GM18861 (cell line): ENCODE results near the gene HRH2.
"Not testable (repeated sequence)": the region's sequence is repeated elsewhere in the genome, so short reads cannot be mapped to it uniquely, and the experiment has no call there.

Experiments used
- ATAC-seq: cut with Tn5 transposase; IDR thresholded peaks from one replicate; pipeline ENCODE4 v1.9.1; 2021; ENCODE audit not compliant: unreplicated experiment

Gene HRH2

GRCh38 chr5:175646251-175646650 is 11.6 kb upstream of the HRH2 start:
- ATAC-seq: no peak

GRCh38 chr5:175649967-175650366 is 7.9 kb upstream of the HRH2 start:
- no peak for ATAC-seq

GRCh38 chr5:175650430-175651205 is 7.3 kb upstream of the HRH2 start:
- not testable (repeated sequence) for ATAC-seq

GRCh38 chr5:175652741-175653663 is 4.9 kb upstream of the HRH2 start:
- ATAC-seq: no peak

GRCh38 chr5:175653763-175654162 is 4.1 kb upstream of the HRH2 start:
- no peak for ATAC-seq

- ATAC-seq: no peak
These were observed 3.5 kb upstream of the HRH2 start for GRCh38 chr5:175654339-175654738.

DNA sequence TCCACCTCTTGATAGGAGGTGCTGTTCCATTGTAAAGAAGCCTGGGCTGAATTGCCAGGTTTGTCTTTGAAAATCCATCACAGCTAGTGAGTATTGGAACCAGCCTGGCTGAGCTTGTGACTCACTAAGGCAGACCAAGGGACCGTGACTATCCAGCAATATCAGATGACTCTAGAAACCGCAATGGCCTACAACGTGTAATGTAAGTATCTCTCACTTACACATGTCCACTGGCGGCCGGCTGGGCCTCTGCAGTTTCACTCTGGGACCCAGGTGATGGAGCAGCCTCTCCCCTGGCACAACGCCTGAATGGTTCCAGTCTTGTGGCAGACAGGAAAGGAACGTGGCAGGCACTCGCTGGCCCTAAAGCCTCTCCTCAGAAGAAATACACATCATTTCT is 3.1 kb upstream of the HRH2 start:
- ATAC-seq: no peak

GRCh38 chr5:175655411-175655810 is 2.5 kb upstream of the HRH2 start:
- no peak for ATAC-seq

DNA sequence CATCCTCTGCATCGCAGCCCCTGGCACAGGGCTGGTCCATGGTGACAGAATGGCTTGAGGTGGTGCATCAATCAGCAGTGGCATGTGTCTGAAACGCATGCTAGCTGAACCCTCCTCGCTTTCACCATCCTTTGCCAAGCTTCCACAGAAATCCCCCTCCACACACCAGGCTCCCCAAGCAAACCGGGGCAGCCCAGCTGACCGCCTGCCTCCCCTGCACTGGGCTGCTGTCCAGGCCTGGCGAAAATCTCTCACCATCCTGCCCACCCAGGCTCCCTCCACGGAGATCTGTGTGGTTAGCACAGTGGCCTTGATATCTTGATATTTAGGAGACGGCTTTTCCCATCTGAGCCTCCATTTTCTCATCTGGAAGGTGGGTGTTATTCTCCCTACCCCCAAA is 905 bp upstream of the HRH2 start:
- no peak for ATAC-seq

- ATAC-seq: no peak
These were observed 651 bp downstream of the HRH2 start for GRCh38 chr5:175658299-175659145.

GRCh38 chr5:175659546-175660253 is 1.8 kb downstream of the HRH2 start:
- ATAC-seq: no peak

DNA sequence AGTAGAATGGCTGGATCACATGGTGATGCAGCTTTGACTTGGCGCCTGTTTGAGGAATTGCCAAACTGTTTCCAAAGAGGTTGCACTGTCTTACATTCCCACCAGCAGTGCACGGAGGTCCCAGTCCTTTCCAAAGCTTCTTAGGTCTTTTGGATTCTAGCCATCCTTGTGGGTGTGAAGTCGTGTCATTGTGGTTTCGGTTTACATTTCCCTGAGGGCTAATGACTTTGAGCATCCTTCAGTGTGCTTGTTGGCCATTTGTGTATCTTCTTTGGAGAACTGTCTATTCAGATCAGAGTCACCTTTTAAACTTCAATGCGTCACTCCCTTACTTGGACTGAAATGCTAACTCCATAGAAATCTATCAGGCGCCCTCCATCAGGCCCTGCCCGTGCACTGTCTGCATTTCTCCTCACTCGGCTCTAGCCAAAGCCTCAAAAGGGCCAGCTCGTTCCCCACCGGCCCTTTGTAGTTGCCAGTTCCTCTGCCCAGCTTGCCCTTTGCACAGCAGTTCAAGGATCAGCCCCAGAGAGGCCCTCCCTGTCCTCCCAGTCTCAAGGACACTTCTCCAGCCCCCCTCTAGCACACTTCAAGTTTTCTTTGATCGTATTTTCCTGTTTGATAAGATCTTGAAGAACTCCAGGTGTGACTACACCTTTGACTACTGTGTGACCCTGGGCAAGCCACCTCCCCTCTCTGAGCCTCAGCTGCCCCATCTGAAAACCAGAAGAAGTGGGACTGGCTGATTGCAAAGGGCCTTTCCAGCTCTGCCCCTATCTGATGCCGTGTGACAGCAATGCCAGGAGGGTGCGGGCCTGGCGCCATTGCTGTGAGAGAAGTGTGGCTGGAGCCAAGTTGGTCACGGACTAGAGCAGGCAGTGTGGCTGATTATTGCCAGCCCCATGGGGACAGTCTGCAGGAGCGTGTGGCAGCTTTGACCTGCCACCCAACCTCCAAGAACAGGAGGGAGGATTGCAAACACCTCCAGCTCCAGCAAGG is 5.6 kb downstream of the HRH2 start:
- ATAC-seq: no peak

DNA sequence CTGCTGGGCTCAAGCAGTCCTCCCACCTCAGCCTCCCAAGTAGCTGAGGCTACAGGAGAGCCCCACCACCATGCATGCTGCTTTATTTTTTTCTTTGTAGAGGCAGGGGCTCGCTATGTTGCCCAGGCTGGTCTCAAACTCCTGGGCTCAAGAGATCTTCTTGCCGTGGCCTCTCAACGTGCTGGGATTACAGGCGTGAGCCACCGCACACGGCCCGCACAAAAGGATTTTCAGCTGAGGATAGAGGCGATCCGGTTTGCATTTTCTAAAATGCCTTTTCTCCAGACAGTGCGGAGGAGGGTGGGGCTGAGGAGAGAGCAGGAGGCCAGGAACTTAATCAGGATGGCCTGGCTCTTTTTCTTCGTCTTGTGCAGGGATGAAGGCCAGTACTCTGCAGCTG is 6.9 kb downstream of the HRH2 start:
- no peak for ATAC-seq

- ATAC-seq: no peak
These were observed 8.3 kb downstream of the HRH2 start for GRCh38 chr5:175666216-175666615.

- no peak for ATAC-seq
These were observed 10.1 kb downstream of the HRH2 start for GRCh38 chr5:175668006-175668405.

GRCh38 chr5:175670372-175670771 is 12.5 kb downstream of the HRH2 start:
- no peak for ATAC-seq

DNA sequence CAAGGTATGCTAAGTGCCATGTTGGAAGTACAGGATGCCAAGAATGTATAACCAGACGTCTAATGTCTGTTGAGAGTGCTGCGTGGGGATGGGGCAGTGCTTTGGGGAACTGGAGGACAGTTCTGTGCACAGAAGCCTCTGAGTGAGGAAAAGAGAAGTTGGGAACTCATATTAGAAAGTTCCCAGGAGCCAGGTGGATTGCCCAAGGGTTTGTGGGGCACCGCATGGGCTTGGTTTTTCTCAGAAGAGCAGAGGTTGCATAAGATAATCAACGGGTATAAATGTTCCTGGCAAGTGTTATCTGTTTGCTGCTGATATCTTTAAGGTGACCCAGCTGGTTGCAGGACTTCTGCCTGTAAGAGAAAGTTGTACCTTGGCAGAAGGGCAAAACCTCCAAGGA is 13.1 kb downstream of the HRH2 start:
- ATAC-seq: no peak

DNA sequence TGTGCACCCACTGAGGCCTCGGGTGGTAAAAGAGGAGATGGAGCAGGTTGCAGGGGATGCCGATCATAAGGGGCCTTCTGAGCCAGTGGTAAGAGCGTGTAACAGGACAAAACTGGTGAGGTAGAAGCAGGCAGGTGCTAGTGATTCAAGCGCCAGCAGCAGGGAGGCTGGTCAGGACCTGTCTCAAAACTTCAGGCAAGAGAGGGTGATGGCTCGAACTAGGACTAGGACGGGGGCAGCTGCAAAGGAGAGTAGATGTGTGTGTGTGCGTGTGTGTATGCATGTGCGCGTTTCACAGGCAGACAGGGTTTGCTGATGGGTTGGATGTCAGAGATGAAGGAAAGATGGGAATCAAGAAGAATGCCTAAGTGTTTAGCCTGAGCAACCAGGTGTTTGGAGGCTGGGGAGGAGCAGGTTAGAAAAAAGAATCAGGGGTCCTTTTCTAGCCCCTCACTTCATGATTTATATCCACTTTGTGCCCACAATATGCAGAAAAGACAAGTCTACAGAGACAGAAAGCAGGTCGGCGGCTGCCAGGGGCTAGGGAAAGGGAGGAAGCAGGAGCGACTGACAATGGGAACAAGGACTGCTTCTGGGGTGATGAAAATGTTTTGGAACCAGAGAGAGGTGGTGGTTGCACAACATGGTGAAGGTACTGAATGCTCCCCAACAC is 15.2 kb downstream of the HRH2 start:
- ATAC-seq: no peak
